Stimulated activated CD4-positive, alpha-beta T cell treated with anti-CD3 and anti-CD28 coated beads, Interleukin-12 subunit alpha, Interleukin-12 subunit beta, amount 100 ng/mL, for 48 hours (primary cell): ENCODE measurements around the gene PPARGC1A.

Experiments
- DNase-seq, 3 donors: peaks; one replicate each; pipeline ENCODE4 v3.0.0-alpha.2; 2020; ENCODE audit warnings: low read depth in 2 of 3, low spot score in 1 of 3

PPARGC1A gene

DNA sequence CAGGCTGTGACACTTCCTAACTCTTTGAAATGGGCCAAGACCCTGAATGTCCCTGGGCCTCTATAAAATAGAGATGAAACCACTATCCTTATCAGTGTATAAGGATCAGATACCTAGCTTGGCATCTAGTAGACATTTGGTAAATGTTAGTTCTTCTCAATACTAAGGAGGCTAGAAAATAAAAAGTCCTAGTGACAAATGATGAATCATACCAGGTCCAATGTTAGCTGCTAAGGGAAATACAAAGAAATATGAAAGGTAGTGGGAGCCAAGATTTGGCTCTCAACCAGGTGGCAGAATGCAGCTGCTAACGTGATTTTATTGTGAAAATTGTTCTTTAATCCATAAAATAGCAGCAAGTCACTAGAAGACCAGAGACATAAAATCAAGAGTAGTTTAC is 19.8 kb upstream of the PPARGC1A start:
- no peak for DNase-seq

DNA sequence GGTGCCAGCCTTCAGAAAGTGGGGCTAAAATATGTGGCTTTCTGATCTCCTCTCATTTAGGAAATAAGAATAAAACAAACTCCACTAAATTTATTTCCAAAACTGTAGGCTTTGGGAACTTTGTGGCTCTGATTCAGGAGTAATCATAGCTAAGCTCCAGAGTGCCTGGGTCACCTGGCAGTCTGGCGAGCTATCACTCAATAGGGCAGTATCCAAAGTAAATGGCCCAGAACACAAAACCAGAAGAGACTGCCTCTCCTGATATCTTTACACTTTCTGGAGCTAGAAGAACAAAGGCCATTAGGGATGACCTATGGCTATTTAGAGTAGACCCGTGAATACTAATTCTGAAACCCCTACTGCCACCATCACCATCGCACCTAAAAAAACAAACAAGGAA is 17.0 kb upstream of the PPARGC1A start:
- DNase-seq = no peak

DNA sequence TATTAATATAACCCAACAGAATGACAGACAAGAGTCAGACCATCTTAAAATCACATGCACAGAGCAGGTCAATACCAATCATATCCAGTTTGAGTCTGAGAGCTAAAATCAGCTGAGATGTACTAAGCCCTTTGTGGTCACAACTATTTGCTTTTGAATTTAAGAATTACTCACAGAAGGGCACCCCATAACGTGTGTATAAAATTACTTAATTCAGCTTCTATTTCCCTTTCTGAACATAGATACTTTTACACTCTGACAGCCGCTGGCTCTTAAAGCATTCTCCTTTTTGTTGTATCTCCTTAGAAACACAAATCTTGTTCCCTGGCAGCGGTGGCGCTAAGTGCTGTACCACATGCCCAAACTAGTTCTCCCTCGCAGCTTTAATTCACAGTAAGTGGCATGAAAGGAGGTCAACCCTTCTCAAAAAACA is 14.8 kb upstream of the PPARGC1A start:
- no peak for DNase-seq

DNA sequence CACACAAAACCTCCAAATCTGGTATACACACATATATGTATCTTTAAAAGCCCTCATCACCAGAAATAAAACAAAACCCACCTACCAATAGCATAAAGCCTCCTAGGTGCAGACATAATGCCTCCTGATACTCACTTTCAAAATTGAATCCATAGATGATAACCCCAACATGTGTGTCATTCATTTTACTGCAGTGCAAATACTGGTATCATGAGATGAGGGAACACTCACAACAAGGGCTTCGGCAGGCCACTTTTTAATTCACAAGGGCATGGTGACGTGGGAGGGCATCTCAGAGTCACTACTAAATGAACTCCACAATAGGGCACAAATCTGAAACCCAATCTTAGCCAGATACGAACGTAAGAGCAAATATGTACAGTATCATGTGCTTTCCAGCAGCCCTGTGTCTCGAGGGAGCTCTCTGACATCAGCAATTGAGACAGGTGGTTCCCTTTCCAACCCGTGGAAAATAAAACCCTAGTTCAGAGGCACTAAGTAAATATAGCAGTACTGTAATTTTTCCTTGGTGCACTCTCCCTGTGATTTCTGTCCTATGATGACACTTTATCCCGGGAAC is 14.1 kb upstream of the PPARGC1A start:
- no peak for DNase-seq

DNA sequence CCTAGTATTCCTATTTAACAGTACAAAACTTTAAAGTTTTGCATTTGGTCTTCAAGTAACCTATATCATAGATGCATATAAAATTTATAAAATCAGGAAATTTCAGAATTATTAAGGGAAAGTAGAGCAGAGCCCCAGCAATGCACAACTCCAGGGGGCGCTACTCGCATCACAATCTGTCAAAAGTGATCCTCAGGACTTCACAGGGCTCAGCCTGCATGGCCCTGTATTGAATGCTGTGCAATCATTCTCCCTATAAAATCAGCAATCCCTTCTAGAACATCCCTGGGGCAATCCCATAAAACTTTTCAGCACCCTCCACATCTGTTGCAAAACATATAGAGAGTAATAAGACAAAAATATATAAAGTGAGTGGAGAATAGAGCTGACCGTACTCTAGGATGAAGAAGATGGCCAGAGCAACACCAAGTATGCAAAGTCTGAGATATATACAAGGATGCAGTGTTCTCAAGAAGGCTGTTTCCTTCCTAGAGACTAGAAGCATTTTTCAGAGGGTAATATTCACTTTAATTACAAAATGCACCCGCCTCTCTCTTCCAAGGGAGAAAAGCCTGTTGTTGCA is 12.5 kb upstream of the PPARGC1A start:
- DNase-seq = no peak

DNA sequence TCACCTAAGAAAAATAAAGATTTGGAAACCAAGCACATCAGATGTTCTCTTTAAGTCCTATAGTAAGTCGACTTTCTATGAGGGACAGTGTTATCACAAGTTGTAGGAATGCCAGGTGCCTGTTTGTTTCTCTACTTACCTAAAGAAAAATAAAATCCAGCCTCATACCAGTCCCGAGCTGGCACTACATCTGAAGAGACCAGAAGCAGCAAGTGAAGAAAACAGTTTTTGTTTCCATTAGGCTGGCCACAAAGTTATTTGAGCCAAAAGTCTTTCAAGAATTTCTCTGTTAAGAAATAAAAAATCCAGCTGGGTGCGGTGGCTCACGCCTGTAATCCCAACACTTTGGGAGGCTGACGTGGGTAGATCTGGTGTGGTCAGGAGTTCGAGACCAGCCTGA is 10.8 kb upstream of the PPARGC1A start:
- no peak for DNase-seq

DNA sequence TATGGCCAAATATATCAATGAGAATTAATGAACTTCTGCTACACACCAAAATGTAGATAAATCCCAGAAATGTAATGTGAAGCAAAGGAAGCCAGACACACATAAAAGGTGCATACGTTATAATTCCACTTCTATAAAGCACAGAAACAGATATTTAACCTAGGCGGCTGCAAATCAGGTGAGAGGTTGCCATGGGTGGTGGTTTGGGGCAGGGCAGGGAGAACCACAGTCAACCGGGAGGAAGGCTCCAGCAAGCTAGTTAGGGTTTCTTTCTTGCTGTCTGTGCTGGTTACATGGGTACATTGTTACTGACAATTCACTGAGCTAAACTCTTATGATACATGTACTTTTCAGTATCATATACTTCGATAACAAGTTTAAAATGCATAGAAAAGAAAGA is 9.7 kb upstream of the PPARGC1A start:
- no peak for DNase-seq

DNA sequence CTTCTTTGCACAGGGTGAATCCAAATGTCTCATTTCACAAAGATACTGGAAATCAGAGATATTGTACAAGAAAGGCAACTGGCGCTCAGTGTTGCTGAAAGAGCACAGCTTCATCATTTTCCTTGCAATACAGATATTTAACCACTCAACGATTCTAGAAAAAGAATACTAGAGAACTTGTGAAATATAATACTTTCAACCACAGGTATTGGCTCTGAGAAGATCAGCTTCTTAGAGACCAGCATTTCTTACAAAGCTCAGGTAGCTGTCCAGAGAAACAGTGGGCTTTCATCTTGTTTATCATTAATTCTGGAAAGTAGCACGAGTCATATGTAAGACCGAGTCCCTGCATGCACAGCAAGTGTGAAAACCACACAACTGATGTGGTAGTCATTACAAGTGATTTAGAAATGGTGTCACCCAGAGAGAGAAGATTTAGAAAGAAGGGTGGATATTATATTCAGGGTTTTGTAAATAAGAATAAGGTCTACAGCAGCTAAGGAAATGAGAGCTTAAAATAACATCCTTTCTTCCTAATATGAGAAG is 7.8 kb upstream of the PPARGC1A start:
- no peak for DNase-seq

DNA sequence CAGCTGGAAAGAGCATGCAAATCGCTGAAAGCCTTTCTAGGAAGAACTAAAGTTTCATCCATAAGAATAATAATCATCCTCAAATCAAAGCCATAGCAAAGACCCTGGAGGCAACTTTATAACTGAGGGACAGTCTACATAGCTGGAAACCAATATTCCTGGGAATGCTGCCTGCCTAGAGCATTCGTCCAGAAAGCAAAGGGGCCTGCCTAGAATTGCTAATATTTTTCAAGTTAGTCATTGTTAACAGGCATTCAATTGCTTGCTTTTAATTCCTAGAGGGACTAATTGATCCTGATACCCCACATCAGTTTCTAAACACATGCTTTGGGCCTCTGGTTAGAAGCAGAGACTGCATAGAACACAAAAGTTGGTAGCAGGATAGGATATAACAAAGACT is 4.2 kb upstream of the PPARGC1A start:
- DNase-seq = no peak

DNA sequence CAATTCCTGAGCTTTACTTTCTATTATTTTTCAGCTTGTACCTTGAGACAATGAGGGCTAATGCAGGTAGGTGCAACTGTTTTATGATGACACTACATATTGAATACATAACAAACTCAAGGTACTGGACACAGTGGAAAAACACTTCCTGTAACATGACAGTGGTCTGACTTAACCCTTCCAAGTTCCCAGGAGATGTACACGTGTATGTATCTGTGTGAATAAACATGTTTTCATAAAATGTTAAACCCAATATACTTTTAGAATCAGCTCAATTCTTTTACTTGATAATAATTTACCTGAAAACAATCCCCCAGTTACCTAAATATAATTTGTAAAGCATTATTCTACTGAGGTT is 1.2 kb upstream of the PPARGC1A start:
- DNase-seq = no peak

DNA sequence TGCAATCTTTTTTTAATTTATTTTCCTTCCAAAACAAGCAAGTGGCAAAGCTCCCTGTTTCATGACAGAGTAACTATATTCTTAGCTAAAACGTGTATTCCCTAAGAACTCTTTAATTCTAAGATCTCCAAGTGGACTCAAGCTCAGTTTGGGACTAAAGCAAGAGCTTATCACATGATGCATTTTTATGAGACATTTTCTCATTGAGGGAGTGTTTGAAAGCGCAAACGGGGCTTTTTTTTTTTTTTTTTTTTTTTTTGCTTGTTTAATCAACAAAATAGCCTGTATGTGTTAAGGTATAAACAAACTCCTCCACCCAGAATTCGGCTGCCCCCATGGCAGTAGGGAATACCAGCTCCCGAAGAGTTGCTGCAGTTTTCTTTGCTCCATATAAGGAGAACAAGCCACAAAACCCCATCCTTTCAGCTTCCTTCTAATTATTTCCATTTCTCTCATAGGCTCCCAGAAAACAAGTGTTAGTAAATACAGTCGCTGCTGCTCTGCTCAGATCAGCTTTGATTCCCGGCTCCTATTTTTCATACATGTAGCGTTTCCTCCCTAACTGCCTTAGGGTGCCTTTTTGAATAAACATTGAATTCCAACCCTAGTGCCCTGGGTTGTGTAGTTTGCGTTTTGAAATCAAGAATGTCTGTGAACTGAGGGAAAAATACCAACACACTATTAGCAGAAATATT is 669 bp upstream of the PPARGC1A start:
- no peak for DNase-seq

DNA sequence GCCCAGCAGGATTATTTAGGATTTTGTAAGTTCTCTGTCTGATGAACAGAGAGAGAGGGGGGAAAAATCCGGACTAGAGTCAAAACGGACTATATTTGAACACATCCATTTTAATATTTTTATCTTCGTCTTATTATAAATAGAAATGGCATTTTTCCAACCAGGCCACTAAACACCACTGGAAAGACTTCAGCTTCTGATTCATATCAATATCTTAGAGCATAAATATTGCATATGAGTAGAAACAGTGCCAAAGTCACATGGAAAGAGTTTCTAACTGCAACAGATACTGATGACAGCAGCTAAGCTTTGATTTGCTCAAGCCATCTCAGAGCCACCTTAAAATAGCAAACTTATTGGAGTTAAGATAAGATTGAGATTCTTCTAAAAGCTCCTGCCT is 456 bp downstream of the PPARGC1A start:
- no peak for DNase-seq

DNA sequence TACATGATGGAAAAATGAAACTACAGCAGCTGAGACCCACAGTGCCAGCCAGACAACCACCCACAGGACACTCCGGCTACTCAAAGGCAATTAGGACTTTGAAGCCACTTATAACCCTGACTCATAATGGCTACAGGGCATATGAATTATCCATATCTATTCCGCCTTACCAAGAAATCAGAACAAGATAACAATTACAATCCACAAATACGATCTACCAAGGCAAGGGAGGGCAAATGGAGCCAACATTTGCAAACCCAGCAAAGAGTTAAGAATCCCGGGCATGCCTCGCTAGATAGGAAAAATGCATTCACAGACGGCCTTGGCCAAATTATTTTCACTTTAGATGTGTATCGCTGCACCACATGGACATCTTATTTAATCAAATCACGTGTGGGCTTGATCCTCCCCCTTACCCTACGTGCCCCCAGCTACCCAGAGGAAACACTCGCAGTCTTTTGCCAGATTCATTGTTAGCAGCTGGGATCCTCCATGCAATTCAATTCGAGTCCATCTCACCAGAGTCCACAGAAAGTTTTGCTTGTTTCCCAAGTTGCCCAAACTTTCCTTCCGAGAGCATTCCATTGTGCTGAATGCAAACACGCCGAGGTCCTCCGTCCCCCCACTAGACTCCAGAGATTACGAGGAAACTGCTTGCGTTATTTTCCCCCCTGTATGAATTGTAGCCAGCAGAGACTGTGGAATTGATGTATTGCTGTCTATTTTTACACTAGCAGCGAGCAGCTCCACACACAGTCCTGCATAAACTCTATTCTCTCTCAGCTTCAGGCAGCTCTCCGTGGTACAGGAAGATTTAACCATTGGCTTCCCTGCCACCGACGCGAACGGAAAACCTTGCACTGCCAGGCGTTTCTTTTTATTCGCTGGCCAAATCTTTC is 1.2 kb downstream of the PPARGC1A start:
- no peak for DNase-seq

DNA sequence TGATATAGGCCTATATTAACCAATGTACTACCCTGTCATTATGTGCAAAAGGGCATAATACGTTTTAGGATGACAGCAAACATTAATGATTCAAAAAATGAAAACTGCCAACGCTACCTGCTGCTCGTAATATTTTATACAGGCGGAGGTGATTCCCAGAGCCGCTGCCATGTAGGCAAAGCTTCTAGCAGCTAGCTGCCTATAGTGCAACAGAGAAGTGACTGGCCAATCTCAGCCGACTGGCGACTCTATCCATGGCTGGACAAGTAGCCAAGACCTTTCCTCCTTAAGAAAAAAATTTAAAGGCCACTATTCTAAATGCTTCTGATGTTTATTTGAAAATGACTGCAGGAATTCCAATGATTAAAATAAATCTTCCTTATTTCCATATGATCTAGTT is 1.9 kb downstream of the PPARGC1A start:
- no peak for DNase-seq

DNA sequence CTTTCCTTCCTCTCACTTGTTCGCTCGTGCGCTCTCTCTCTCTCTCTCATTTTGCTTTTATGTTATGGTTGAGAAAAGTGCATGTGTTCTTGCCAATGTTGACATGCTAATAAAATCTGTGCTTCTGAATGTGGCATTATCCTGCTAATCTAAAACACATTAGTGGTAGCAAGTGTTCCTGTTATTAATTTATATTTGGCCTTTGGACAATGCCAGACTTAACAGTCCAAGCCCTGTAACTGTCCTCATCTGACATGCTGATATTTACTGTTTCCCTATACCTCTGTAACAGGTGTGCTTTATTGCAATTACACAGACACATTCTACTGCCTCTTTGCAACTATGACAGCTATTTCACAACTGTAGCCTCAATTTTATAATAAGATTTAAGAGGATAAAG is 2.7 kb downstream of the PPARGC1A start:
- no peak for DNase-seq

DNA sequence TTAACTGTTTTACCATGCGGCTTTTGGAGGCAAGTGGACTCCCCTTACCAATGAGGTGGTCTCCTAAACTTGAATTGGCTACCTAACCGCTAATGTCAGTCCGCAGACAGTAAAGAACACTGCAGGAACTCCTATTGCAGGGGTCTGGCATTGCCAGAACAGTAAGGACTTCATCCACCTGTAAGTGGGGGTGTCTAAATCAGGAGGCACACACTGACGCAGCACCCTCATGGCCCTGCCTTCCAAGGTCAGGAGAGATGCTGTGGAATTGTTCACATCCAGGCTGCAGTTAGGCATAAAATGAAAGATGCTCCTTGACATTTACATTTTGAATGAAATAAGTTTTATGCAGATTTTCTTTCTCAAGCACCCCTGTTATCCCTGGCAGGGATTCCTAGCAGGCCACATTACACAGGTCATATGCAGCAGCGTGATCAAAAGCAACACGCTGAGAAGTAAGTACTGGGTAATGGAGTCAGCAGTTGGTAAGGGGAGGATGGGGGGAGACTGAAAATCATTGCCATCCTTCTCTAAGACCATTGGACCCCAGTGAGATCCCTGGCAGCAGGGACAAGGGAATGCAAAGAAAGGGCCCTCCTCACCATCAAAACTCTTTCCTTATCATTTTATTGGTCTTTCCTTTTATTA is 3.8 kb downstream of the PPARGC1A start:
- no peak for DNase-seq

DNA sequence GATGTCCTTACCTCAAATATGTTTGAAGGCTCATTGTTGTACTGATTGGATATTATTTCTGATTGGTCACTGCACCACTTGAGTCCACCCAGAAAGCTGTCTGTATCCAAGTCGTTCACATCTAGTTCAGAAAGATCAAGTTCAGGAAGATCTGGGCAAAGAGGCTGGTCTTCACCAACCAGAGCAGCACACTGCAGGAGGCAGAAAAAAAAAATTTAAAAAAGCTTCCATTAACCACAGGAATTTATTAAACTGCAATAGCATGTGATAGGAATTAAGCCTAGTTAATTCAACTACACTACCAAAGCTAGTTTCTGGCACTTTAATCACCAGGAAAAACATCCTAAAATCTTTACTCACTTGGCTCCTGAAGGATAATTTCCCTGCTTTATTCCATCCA is 5.1 kb downstream of the PPARGC1A start:
- no peak for DNase-seq

DNA sequence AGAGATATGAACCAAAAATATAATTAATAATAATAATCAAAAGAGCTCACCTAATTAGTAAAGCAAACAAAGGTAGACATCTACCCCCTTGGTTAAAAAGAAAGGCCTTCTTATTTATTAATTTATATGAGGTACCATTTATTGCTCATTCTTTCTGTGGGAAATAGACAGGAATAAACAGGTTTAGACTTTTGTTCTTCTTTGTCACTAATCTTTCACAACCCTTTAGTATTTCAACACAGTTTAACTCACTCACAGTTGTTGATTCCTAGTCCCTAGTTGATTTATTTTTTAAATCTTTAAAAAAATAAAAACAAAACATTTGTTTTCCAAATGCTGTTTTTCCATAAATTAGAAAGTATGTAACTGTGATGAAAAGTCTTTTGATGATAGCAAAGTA is 5.6 kb downstream of the PPARGC1A start:
- no peak for DNase-seq

DNA sequence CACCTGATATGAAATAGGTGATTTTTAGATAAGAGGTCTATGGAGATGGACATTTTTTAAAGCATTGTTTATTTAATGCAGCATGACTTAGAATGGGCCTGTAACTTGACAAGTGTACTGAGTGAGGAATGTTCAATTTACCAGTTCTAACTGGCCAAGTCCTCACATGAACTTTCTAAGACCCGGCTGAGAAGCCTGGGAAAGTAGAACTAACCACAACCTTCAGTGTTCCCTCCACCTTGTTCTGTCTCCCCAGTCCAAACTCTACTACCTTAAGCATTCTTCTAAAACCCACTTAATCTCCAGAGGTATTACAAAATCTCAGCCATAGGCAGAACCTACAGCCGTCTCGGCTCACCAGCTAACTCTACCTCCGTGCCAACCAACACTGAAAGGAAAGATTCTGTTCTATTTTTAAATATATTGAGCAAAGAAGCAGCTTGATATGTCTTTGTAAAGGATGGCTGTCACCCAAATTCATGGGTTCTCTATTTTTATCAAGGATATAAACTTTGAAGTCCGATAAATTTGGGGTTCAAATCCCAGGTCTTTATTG is 6.8 kb downstream of the PPARGC1A start:
- DNase-seq = no peak

DNA sequence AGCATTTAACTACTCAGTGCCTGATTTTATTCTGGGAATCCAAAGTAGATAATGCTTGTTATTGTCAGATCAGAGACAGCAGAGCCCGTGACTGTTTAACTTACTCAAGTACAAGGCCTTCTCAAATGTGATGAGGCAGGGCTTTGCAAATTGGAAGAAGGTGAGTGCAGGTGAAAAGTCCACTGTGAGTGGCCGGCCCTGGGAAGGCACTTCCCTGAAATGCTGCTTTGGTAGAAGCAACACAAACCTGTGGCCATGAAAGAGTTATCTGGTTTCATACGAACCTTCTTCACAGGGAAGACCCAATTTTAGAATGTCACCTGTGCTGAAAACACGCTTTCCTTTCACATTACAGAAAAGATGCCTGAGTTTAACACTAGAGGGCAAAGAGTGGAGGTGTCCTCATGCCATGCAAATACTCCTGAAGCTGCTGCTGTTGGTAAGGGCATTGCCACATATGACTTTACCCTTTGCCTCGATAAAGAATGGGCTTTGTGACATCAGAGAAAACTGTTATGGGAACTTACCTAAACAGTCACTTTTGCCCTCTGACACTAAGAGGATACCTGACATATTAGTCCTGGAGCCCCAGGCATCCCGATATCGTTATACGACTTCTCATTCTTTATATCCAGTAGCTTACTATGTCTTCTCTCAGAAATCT is 8.0 kb downstream of the PPARGC1A start:
- no peak for DNase-seq
